Measurements from ENCODE around the gene TMC6. TPM values are rescaled to one million over a fixed set of nuclear protein-coding genes. Genes with fewer than 3 reads are reported as not detected.
A peak's percentile ranks its signal among the peaks of the same experiment; 100 is the strongest.
"Not testable (repeated sequence)": the region's sequence is repeated elsewhere in the genome, so short reads cannot be mapped to it uniquely, and the experiment has no call there.

TMC6 gene
- total RNA-seq, 2 experiments from 2014 or later: 209 to 213 TPM

- Mint-ChIP-seq H3K4me1 (ENCODE audit: low read depth) (peaks cover 56% of the 10 kb centered on the region), H3K9me3 (no peaks in the 10 kb centered on the region), H3K36me3 (ENCODE audit: low read depth) (peaks cover 62% of the 10 kb centered on the region), H3K27ac (no peak overlapping the region), H3K4me3 (no peak overlapping the region), H3K27me3 (no peaks in the 10 kb centered on the region)
- TF ChIP-seq CTCF (IDR thresholded peaks at IDR 0.05): no peak
- no peak for DNase-seq
- no peak for ATAC-seq
- CTCF ChIA-PET: interaction anchor here (1.1 to 3.9 kb wide), 5 partner anchors 10 to 89 kb away, joined by 3 to 29 read pairs (median 17); partner anchors contain the start of genes AFMID and TK1
- intact Hi-C loops (cut with micrococcal nuclease): no loop called here
- POLR2A ChIA-PET: interaction anchor here (0.7 to 10.2 kb wide), 13 partner anchors 10 to 152 kb away, joined by 3 to 100 read pairs (median 5); partner anchors contain the start of genes AFMID, TK1 and TMC8
These were observed 45.9 kb upstream of the TMC6 start for GRCh38 chr17:78174346-78174869.

- CTCF ChIA-PET: interaction anchor here (1.3 kb wide), 1 partner anchor 36 kb away, joined by 4 read pairs; no protein-coding TSS in a partner anchor
- Mint-ChIP-seq H3K27ac (peak overlapping the region; percentile 81), H3K27me3 (no peaks in the 10 kb centered on the region), H3K4me3 (no peak overlapping the region), H3K36me3 (ENCODE audit: low read depth) (peaks cover 50% of the 10 kb centered on the region), H3K4me1 (ENCODE audit: low read depth) (peaks cover 57% of the 10 kb centered on the region), H3K9me3 (no peaks in the 10 kb centered on the region)
- TF ChIP-seq CTCF (IDR thresholded peaks at IDR 0.05): no peak
- POLR2A ChIA-PET: interaction anchor here (0.6 to 10.2 kb wide), 8 partner anchors 8 to 48 kb away, joined by 3 to 100 read pairs (median 6); partner anchors contain the start of genes AFMID, TK1 and TMC8
- intact Hi-C loops (cut with micrococcal nuclease): no loop called here
- DNase-seq (no peak), ATAC-seq (peak; percentile 27)
These were observed 44.7 kb upstream of the TMC6 start for GRCh38 chr17:78173097-78173715.

- Mint-ChIP-seq H3K4me3 (no peak overlapping the region), H3K27ac (peak overlapping the region; percentile 81), H3K36me3 (ENCODE audit: low read depth) (peaks cover 50% of the 10 kb centered on the region), H3K9me3 (no peaks in the 10 kb centered on the region), H3K4me1 (ENCODE audit: low read depth) (peaks cover 57% of the 10 kb centered on the region), H3K27me3 (no peaks in the 10 kb centered on the region)
- POLR2A ChIA-PET: interaction anchor here (0.6 to 10.2 kb wide), 13 partner anchors 9 to 49 kb away, joined by 3 to 100 read pairs (median 4); partner anchors contain the start of genes AFMID, TK1 and TMC8
- CTCF ChIA-PET: no interaction called here
- DNase-seq (no peak), ATAC-seq (no peak)
- intact Hi-C loops (cut with micrococcal nuclease): no loop called here
- TF ChIP-seq CTCF (IDR thresholded peaks at IDR 0.05): no peak
These were observed 43.9 kb upstream of the TMC6 start for GRCh38 chr17:78172249-78173051.

- intact Hi-C loops (cut with micrococcal nuclease): not testable (repeated sequence)
- POLR2A ChIA-PET: interaction anchor here (0.9 to 10.2 kb wide), 10 partner anchors 9 to 47 kb away, joined by 3 to 100 read pairs (median 4); partner anchors contain the start of genes AFMID, TK1 and TMC8
These were observed 43.2 kb upstream of the TMC6 start for GRCh38 chr17:78171591-78172248.

More at GRCh38 chr17:78171591-78172248, 43.2 kb upstream of the TMC6 start:
- not testable (repeated sequence) for H3K27me3 Mint-ChIP-seq, DNase-seq, H3K4me3 Mint-ChIP-seq, ATAC-seq, H3K9me3 Mint-ChIP-seq
- Mint-ChIP-seq H3K36me3 (ENCODE audit: low read depth) (peaks cover 46% of the 10 kb centered on the region), H3K27ac (peak overlapping the region; percentile 52), H3K4me1 (ENCODE audit: low read depth) (peaks cover 52% of the 10 kb centered on the region)
- CTCF ChIA-PET: interaction anchor here (1.2 kb wide), 1 partner anchor 88 kb away, joined by 3 read pairs; no protein-coding TSS in a partner anchor
